Esophagus muscularis mucosa (tissue), 4 donors: ENCODE measurements around the gene IL17REL. TPM values are rescaled to one million over a fixed set of nuclear protein-coding genes. Genes with fewer than 3 reads are reported as not detected.

Experiments used
- DNase-seq: peaks from one replicate; pipeline ENCODE4 v3.0.0-alpha.2; 2017; ENCODE audit errors: extremely low spot score
- H3K27ac ChIP-seq, 4 donors: fragments of 200-600 bp; sonication (generic); replicated peaks in 1 of 4; 1 replicate in 3 of 4; 2 replicates in 1 of 4; pipeline ENCODE4 v1.5.1; 2016 to 2019; ENCODE audit warnings: mild to moderate bottlenecking in 1 of 4
- H3K27me3 ChIP-seq, 4 donors: fragments of 200-600 bp; sonication (generic); one replicate each; pipeline versions ENCODE4 v1.5.1 to v1.6.0; 2016 to 2019
- H3K36me3 ChIP-seq, 4 donors: fragments of 200-600 bp; sonication (generic); one replicate each; pipeline ENCODE4 v1.5.1; 2016 to 2019
- H3K4me1 ChIP-seq, 4 donors: fragments of 200-600 bp; sonication (generic); one replicate each; pipeline ENCODE4 v1.5.1; 2016 to 2019
- H3K4me3 ChIP-seq, 4 donors: fragments of 200-600 bp; sonication (generic); 1 replicate in 2 of 4; 2 replicates in 2 of 4; pipeline ENCODE4 v1.5.1; 2016 to 2019; ENCODE audit warnings: mild to moderate bottlenecking in 4 of 4, moderate library complexity in 1 of 4
- H3K9me3 ChIP-seq, 4 donors: fragments of 200-600 bp; sonication (generic); 1 replicate in 3 of 4; 2 replicates in 1 of 4; pipeline ENCODE4 v1.5.1; 2016 to 2019
- CTCF ChIP-seq, 3 experiments: fragments of 200-600 bp in 2 of 3; fragments of 450-650 bp in 1 of 3; sonication (generic) in 2 of 3; IDR thresholded peaks; one replicate each; pipeline ENCODE4 v1.5.1; 2017 to 2019; ENCODE audit warnings: antibody characterized with exemption in 3 of 3, mild to moderate bottlenecking in 2 of 3, moderate library complexity in 1 of 3
- EP300 ChIP-seq: sonication (generic); formaldehyde crosslinking; IDR thresholded peaks from one replicate; pipeline ENCODE4 v1.6.1; 2017; ENCODE audit warnings: antibody characterized with exemption
- POLR2A ChIP-seq: fragments of 450-650 bp; IDR thresholded peaks from one replicate; pipeline ENCODE4 v1.6.1; 2017; ENCODE audit warnings: antibody characterized with exemption, moderate library complexity, mild to moderate bottlenecking, low read depth
- POLR2AphosphoS5 ChIP-seq, 2 donors: sonication (generic); formaldehyde crosslinking; IDR thresholded peaks; one replicate each; pipeline ENCODE4 v1.6.1; 2017; ENCODE audit warnings: antibody characterized with exemption in 2 of 2
- WGBS: methylation state at CpG from one replicate; pipeline ENCODE4 v1.1.5; 2018; 5-methylcytosine and 5-hydroxymethylcytosine counted together
- intact Hi-C: fragments of 100-400 bp; cut with DNase I; formaldehyde crosslinking; loops from one replicate; pipeline ENCODE4 v1.15.1; 2023
- total RNA-seq, 4 donors: library from RNA; depleted of rRNA; stranded (reverse); fragments of >200 nt; gene quantifications; one replicate each; pipeline versions ENCODE4 v1.1.0 to v1.2.1, GENCODE V29; 2016

The IL17REL gene
- total RNA-seq, 4 donors from 2014 or later: not detected

GRCh38 chr22:50056214-50056972, 43.8 kb upstream of the IL17REL start:
- H3K27me3 ChIP-seq: peaks cover 0 to 74% (median 19%) of the 10 kb centered on the region in 4 donors
- H3K36me3 ChIP-seq: no peaks in the 10 kb centered on the region
- no peak for TF ChIP-seq POLR2AphosphoS5 (IDR thresholded peaks at IDR 0.05)
- no peak for TF ChIP-seq EP300
- no peak for TF ChIP-seq POLR2A
- H3K27ac ChIP-seq: no peak overlapping the region
- peaks cover 13 to 20% (median 14%) of the 10 kb centered on the region in 4 donors for H3K4me1 ChIP-seq
- peaks cover 0 to 23% (median 15%) of the 10 kb centered on the region in 4 donors for H3K9me3 ChIP-seq
- 82% methylated on average over 34 of the region's 34 CpGs for WGBS
- no peak for DNase-seq
- H3K4me3 ChIP-seq: no peak overlapping the region
- intact Hi-C loops: no loop called here

- H3K36me3 ChIP-seq: no peaks in the 10 kb centered on the region
- intact Hi-C loops: no loop called here
- H3K4me3 ChIP-seq: no peak overlapping the region
- no peak for DNase-seq
- H3K27me3 ChIP-seq: peaks cover 0 to 59% (median 6%) of the 10 kb centered on the region in 4 donors
- H3K27ac ChIP-seq: no peak overlapping the region
- WGBS: 92% methylated on average over 18 of the region's 18 CpGs
- H3K9me3 ChIP-seq: peaks cover 0 to 23% (median 15%) of the 10 kb centered on the region in 4 donors
- peaks cover 5 to 12% (median 7%) of the 10 kb centered on the region in 4 donors for H3K4me1 ChIP-seq
- TF ChIP-seq POLR2AphosphoS5 (IDR thresholded peaks at IDR 0.05) (no peak), POLR2A (no peak)
Measured at GRCh38 chr22:50053861-50054260, 41.3 kb upstream of the IL17REL start.

GRCh38 chr22:50051930-50052329, 39.4 kb upstream of the IL17REL start:
- intact Hi-C loops: no loop called here
- TF ChIP-seq EP300 (no peak), POLR2AphosphoS5 (IDR thresholded peaks at IDR 0.05) (no peak), POLR2A (no peak), CTCF (IDR thresholded peaks at IDR 0.05) (no peak)
- H3K27me3 ChIP-seq: peaks cover 0 to 60% (median 0%) of the 10 kb centered on the region in 4 donors
- no peaks in the 10 kb centered on the region for H3K4me1 ChIP-seq
- 90% methylated on average over 15 of the region's 18 CpGs for WGBS
- no peaks in the 10 kb centered on the region for H3K36me3 ChIP-seq
- no peak overlapping the region for H3K4me3 ChIP-seq
- no peak overlapping the region for H3K27ac ChIP-seq
- peaks cover 0 to 23% (median 15%) of the 10 kb centered on the region in 4 donors for H3K9me3 ChIP-seq
- no peak for DNase-seq

GRCh38 chr22:50049299-50050195, 37.0 kb upstream of the IL17REL start:
- TF ChIP-seq POLR2AphosphoS5 (IDR thresholded peaks at IDR 0.05) (no peak), POLR2A (no peak), CTCF (IDR thresholded peaks at IDR 0.05) (no peak), EP300 (no peak)
- H3K4me3 ChIP-seq: no peak overlapping the region
- peaks cover 0 to 23% (median 15%) of the 10 kb centered on the region in 4 donors for H3K9me3 ChIP-seq
- no peaks in the 10 kb centered on the region for H3K36me3 ChIP-seq
- H3K27ac ChIP-seq: no peak overlapping the region
- H3K27me3 ChIP-seq: peaks cover 0 to 62% (median under 1%) of the 10 kb centered on the region in 4 donors
- DNase-seq: no peak
- H3K4me1 ChIP-seq: no peaks in the 10 kb centered on the region
- intact Hi-C loops: no loop called here
- 90% methylated on average over 35 of the region's 36 CpGs for WGBS

- no peak for DNase-seq
- Histone ChIP-seq H3K27me3 (peaks cover 0 to 64% (median 4%) of the 10 kb centered on the region in 4 donors), H3K27ac (no peak overlapping the region), H3K9me3 (peaks cover 0 to 16% (median 11%) of the 10 kb centered on the region in 4 donors), H3K4me3 (no peak overlapping the region), H3K36me3 (no peaks in the 10 kb centered on the region), H3K4me1 (no peaks in the 10 kb centered on the region)
- intact Hi-C loops: no loop called here
- WGBS: 79% methylated on average over 14 of the region's 17 CpGs
- TF ChIP-seq POLR2AphosphoS5 (IDR thresholded peaks at IDR 0.05) (no peak), EP300 (no peak), POLR2A (no peak), CTCF (IDR thresholded peaks at IDR 0.05) (no peak)
Measured at GRCh38 chr22:50048836-50049235, 36.3 kb upstream of the IL17REL start.
